Esophagus muscularis mucosa (tissue), 4 donors: ENCODE data around the gene MEMO1.

ENCODE experiments used
- EP300 ChIP-seq: sonication (generic); formaldehyde crosslinking; IDR thresholded peaks from one replicate; pipeline ENCODE4 v1.6.1; 2017; ENCODE audit warnings: antibody characterized with exemption
- POLR2A ChIP-seq: fragments of 450-650 bp; IDR thresholded peaks from one replicate; pipeline ENCODE4 v1.6.1; 2017; ENCODE audit warnings: antibody characterized with exemption, moderate library complexity, mild to moderate bottlenecking, low read depth
- TF ChIP-seq, protein P1 (sequence below), 3 experiments: fragments of 200-600 bp in 2 of 3; fragments of 450-650 bp in 1 of 3; sonication (generic) in 2 of 3; IDR thresholded peaks; one replicate each; pipeline ENCODE4 v1.5.1; 2017 to 2019; ENCODE audit warnings: antibody characterized with exemption in 3 of 3, mild to moderate bottlenecking in 2 of 3, moderate library complexity in 1 of 3

DNA sequence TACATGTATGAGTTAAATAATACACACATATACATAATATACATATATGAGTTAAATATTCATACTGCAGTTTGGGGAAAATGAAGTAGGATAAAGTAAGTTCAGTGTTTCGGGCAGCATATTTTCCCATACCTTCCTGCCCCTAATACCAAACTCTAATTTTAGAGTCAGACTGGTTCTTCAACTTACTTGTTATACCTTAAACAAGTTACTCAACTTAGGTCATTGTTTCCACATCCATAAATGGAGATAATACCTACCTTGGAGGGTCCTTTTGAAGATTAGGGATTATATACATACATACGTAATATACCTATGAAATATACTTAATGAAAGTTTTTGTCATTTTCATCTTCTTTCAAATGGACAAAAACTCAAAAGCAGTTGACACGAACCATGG lies 8.4 kb downstream of the MEMO1 start:
- TF ChIP-seq, protein P1, sequence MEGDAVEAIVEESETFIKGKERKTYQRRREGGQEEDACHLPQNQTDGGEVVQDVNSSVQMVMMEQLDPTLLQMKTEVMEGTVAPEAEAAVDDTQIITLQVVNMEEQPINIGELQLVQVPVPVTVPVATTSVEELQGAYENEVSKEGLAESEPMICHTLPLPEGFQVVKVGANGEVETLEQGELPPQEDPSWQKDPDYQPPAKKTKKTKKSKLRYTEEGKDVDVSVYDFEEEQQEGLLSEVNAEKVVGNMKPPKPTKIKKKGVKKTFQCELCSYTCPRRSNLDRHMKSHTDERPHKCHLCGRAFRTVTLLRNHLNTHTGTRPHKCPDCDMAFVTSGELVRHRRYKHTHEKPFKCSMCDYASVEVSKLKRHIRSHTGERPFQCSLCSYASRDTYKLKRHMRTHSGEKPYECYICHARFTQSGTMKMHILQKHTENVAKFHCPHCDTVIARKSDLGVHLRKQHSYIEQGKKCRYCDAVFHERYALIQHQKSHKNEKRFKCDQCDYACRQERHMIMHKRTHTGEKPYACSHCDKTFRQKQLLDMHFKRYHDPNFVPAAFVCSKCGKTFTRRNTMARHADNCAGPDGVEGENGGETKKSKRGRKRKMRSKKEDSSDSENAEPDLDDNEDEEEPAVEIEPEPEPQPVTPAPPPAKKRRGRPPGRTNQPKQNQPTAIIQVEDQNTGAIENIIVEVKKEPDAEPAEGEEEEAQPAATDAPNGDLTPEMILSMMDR (IDR thresholded peaks at IDR 0.05) = no peak
- TF ChIP-seq POLR2A = no peak
- TF ChIP-seq EP300 = no peak
